Psoas muscle (tissue), 8 donors: ENCODE measurements around the gene RCC2. TPM values are rescaled to one million over a fixed set of nuclear protein-coding genes. Genes with fewer than 3 reads are reported as not detected.

ENCODE experiments used
- ATAC-seq, 4 donors: fragments of 200-7000 bp; cut with Tn5 transposase; one replicate each; pipeline ENCODE4 v1.9.1; 2020; ENCODE audit warnings: moderate library complexity in 3 of 4, mild to moderate bottlenecking in 2 of 4
- DNase-seq, 2 donors: peaks; one replicate each; pipeline ENCODE4 v3.0.0-alpha.2; 2020
- H3K27ac ChIP-seq: fragments of 200-600 bp; one replicate; pipeline ENCODE4 v1.8.0; 2022
- H3K27me3 ChIP-seq, 3 donors: fragments of 200-600 bp in 1 of 3; one replicate each; pipeline versions ENCODE4 v1.6.1 to v1.8.0; 2013 to 2022; ENCODE audit warnings: low read length in 2 of 3, mild to moderate bottlenecking in 2 of 3, moderate library complexity in 1 of 3; ENCODE audit not compliant: insufficient read depth in 3 of 3
- H3K36me3 ChIP-seq, 2 donors: fragments of 200-600 bp in 1 of 2; one replicate each; pipeline versions ENCODE4 v1.6.1 to v1.8.0; 2013 to 2022; ENCODE audit warnings: low read depth in 1 of 2, mild to moderate bottlenecking in 1 of 2, moderate library complexity in 1 of 2; ENCODE audit not compliant: insufficient read depth in 1 of 2
- H3K4me1 ChIP-seq: fragments of 200-600 bp; one replicate; pipeline ENCODE4 v1.8.0; 2022
- H3K4me3 ChIP-seq: fragments of 200-600 bp; one replicate; pipeline ENCODE4 v1.8.0; 2022; ENCODE audit warnings: mild to moderate bottlenecking
- H3K9me3 ChIP-seq: fragments of 200-600 bp; one replicate; pipeline ENCODE4 v1.8.0; 2022
- WGBS, 3 donors: extraction: QIAGEN DNeasy Blood & Tissue Kit; methylation state at CpG; one replicate each; pipeline versions ENCODE4 v1.1.6 to v1.1.7; 2013; 5-methylcytosine and 5-hydroxymethylcytosine counted together
- intact Hi-C, 2 donors: fragments of 100-400 bp; cut with DNase I; formaldehyde crosslinking; loops; one replicate each; pipeline versions ENCODE4 v1.11.0 to v1.14.2; 2022
- polyA plus RNA-seq, 3 donors: library from polyadenylated mRNA; stranded (reverse); fragments of 200-250 nt; gene quantifications; one replicate each; pipeline ENCODE4 v1.2.3, GENCODE V29; 2013
- total RNA-seq, 4 donors: library from RNA; stranded (reverse); fragmentation: NEBNext Ultra II Directional in 2 of 4; extraction: Animal tissue kit (Norgen Biotek cat#: 25700) in 2 of 4; gene quantifications; one replicate each; pipeline versions ENCODE4 v1.2.1 to v1.2.4, GENCODE V29; 2021 to 2023
- TF ChIP-seq, protein P1 (sequence below): fragments of 200-600 bp; IDR thresholded peaks from one replicate; pipeline ENCODE4 v1.8.0; 2022; ENCODE audit warnings: antibody characterized with exemption
- donor health status: healthy with polysubstance abuse.
- donor health status: DM: no; HTN: no; CAD: no; lungs with moderate emphysema.
- donor health status: Bipolar disorder and iron deficiency.
- donor health status: healthy.
- donor health status: DM: yes; HTN: yes; CAD: no.
- donor health status: DM: no; HTN: no; CAD: no.
- donor health status: DM: no; HTN: no; CAD: no.
- donor health status: DM: yes; HTN: yes; CAD: no.

The RCC2 gene
- total and polyA plus RNA-seq, 7 donors = 6.8 to 18.7 (median 10.6) TPM

DNA sequence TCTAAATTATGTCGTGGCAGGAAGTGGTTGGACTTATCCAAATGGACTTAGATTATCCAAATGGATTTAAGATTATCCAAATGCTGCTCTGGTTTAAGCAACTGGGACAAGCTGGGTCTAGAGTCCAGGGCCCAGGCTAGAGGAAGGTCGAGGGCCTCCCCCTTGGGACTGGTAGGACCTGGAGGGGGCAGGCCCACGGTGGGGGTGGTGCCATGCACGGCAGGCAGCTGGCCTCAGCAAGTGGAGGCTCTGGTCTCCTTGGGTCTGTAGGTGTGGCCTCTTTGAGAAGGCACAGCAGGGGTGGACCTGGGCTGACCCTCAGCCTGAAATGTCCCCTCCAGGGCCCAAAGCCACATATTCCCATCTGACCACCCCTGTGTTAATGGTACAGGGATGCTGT is 37.6 kb downstream of the RCC2 start:
- intact Hi-C loops = no loop called here
- TF ChIP-seq, protein P1, sequence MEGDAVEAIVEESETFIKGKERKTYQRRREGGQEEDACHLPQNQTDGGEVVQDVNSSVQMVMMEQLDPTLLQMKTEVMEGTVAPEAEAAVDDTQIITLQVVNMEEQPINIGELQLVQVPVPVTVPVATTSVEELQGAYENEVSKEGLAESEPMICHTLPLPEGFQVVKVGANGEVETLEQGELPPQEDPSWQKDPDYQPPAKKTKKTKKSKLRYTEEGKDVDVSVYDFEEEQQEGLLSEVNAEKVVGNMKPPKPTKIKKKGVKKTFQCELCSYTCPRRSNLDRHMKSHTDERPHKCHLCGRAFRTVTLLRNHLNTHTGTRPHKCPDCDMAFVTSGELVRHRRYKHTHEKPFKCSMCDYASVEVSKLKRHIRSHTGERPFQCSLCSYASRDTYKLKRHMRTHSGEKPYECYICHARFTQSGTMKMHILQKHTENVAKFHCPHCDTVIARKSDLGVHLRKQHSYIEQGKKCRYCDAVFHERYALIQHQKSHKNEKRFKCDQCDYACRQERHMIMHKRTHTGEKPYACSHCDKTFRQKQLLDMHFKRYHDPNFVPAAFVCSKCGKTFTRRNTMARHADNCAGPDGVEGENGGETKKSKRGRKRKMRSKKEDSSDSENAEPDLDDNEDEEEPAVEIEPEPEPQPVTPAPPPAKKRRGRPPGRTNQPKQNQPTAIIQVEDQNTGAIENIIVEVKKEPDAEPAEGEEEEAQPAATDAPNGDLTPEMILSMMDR = no peak
- Histone ChIP-seq H3K36me3 (no peaks in the 10 kb centered on the region), H3K27ac (no peak overlapping the region), H3K4me3 (no peak overlapping the region), H3K27me3 (no peaks in the 10 kb centered on the region), H3K9me3 (no peaks in the 10 kb centered on the region), H3K4me1 (no peaks in the 10 kb centered on the region)
- 39 to 57% (median 56%) methylated on average over 4 of the region's 4 CpGs for WGBS, 3 donors
- DNase-seq = no peak
- ATAC-seq = no peak

DNA sequence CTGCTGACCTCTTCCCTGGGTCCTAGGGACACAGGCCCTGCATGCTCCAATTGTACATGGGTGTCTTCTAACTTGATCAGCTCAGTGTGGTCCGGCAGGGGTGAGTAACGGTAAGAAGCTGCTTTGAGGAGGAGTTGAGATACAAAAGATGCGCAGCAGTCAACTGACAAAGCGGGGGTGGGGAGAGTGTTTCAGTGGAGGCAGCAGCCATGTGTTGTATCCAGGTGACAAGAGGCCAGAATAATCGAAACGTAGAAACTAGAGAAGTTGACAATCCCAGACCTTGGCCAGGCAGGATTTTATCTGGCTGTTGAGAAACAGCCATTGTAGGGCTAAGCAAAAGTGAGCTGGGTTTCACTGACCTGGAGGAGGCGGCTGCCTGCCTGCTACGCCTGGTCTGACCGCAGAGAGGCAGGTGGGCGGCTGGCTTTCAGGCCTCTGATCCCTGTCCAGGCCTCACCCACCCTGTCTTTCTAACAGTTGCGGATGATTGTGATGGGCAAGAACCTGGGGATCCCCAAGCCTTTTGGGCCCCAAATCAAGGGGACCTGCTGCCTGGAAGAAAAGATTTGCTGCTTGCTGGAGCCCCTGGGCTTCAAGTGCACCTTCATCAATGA is 38.6 kb downstream of the RCC2 start:
- WGBS, 3 donors = 71 to 84% (median 76%) methylated on average over 11 of the region's 11 CpGs

DNA sequence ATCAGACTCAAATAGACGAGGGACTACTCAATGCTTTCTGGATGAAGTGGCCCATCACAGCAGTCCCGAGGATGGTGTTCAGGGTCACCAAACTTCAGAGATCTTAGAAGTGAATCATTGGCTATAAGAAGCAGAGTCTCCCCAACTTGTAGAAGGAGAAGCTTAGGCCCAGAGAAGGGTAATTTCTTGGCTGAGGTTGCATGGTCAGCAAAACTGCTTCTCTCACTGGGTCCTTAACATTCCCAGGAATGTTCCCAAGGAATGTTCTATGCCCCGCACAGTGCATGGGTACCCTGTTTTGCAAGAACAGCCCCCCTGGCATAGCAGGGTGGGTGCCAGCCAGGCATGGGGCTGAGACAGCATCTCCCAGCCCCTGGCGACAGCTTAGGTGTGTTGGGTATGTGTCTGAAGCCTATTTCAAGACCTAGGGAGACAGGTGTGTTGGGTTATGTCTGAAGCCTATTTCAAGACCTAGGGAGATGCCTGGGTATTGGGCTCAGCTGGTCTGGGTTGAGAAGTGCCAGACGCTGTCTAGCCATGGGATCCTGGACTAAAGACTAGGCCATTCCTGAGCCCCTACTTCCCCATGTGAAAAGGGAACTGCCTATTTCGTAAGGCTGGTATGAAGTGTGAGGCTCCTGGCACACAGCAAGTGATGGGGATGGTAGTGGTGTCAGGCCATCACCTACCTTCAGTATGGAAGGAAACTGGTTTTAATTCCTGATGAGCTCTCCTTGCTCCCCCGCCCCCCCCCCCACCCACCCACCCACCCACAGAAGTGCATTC is 41.4 kb downstream of the RCC2 start:
- Histone ChIP-seq H3K36me3 (no peaks in the 10 kb centered on the region), H3K4me3 (no peak overlapping the region), H3K27ac (no peak overlapping the region), H3K27me3 (no peaks in the 10 kb centered on the region), H3K4me1 (no peaks in the 10 kb centered on the region), H3K9me3 (no peaks in the 10 kb centered on the region)
- DNase-seq = no peak
- TF ChIP-seq, protein P1 = no peak
- WGBS, 3 donors = 81 to 92% (median 89%) methylated on average over 7 of the region's 7 CpGs
- intact Hi-C loops = no loop called here
- no peak for ATAC-seq

More for the DNA sequence above, 38.6 kb downstream of the RCC2 start:
- ATAC-seq (no peak), DNase-seq (no peak)
- no peaks in the 10 kb centered on the region for H3K27me3 ChIP-seq
- no peaks in the 10 kb centered on the region for H3K36me3 ChIP-seq
- H3K4me3 ChIP-seq = no peak overlapping the region
- H3K4me1 ChIP-seq = no peaks in the 10 kb centered on the region
- TF ChIP-seq, protein P1 = no peak
- intact Hi-C loops = no loop called here
- H3K9me3 ChIP-seq = no peaks in the 10 kb centered on the region
- H3K27ac ChIP-seq = no peak overlapping the region

DNA sequence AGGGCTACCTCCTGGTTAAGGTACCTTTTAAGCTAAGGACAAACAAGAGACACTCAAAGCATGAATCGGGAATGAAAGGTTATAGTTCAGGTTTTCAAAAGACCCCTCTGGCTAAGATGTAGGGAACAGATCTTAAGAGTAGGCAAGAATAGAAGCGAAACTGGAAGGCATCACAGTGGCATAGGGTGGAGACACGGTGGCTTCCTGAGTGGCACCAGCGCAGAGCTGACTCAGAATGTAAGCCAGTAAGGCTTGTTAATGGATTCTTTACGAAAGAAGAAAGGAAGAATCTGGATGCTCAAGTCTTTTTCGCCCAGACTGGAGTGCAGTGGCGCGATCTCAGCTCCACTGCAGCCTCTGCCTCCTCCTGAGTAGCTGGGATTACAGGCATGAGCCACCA is 46.2 kb downstream of the RCC2 start:
- H3K27ac ChIP-seq = no peak overlapping the region
- no peak for ATAC-seq
- H3K27me3 ChIP-seq = no peaks in the 10 kb centered on the region
- no peaks in the 10 kb centered on the region for H3K4me1 ChIP-seq
- H3K9me3 ChIP-seq = no peaks in the 10 kb centered on the region
- no peak overlapping the region for H3K4me3 ChIP-seq
- WGBS, 3 donors = 64 to 68% (median 66%) methylated on average over 8 of the region's 8 CpGs
- intact Hi-C loops = no loop called here
- H3K36me3 ChIP-seq = no peaks in the 10 kb centered on the region
- TF ChIP-seq, protein P1 = no peak
- DNase-seq = no peak
